ENCODE results near the gene RMRP.

DNA sequence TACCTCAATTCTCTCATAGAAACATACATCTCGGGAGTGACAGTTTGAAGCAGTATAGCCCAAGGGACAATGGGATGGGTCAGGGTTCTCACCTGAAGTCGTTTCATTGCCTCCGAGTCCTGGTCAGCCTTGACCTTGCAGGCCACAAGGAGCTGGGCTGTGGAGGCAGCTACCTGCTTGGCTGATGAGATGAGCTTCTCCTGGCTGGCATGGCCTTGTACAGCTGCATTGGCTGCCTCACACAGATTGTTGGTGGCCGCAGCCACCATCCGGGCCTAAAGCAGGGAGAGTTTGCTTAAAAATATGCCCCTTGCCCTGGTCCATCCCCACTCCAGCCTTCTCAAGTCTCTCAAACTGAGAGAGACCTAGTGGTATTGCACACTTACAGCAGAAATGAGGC, 40.4 kb upstream of the RMRP start:
- TF ChIP-seq, protein P1, sequence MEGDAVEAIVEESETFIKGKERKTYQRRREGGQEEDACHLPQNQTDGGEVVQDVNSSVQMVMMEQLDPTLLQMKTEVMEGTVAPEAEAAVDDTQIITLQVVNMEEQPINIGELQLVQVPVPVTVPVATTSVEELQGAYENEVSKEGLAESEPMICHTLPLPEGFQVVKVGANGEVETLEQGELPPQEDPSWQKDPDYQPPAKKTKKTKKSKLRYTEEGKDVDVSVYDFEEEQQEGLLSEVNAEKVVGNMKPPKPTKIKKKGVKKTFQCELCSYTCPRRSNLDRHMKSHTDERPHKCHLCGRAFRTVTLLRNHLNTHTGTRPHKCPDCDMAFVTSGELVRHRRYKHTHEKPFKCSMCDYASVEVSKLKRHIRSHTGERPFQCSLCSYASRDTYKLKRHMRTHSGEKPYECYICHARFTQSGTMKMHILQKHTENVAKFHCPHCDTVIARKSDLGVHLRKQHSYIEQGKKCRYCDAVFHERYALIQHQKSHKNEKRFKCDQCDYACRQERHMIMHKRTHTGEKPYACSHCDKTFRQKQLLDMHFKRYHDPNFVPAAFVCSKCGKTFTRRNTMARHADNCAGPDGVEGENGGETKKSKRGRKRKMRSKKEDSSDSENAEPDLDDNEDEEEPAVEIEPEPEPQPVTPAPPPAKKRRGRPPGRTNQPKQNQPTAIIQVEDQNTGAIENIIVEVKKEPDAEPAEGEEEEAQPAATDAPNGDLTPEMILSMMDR (IDR thresholded peaks at IDR 0.05; ENCODE audit: low read depth, low read length): no peak
- no peak for TF ChIP-seq EZH2phosphoT487 (IDR thresholded peaks at IDR 0.05; ENCODE audit: low read depth)

Measured in OCI-LY3 (cell line).